Measurements from ENCODE around the gene RNF141.

RNF141 gene

DNA sequence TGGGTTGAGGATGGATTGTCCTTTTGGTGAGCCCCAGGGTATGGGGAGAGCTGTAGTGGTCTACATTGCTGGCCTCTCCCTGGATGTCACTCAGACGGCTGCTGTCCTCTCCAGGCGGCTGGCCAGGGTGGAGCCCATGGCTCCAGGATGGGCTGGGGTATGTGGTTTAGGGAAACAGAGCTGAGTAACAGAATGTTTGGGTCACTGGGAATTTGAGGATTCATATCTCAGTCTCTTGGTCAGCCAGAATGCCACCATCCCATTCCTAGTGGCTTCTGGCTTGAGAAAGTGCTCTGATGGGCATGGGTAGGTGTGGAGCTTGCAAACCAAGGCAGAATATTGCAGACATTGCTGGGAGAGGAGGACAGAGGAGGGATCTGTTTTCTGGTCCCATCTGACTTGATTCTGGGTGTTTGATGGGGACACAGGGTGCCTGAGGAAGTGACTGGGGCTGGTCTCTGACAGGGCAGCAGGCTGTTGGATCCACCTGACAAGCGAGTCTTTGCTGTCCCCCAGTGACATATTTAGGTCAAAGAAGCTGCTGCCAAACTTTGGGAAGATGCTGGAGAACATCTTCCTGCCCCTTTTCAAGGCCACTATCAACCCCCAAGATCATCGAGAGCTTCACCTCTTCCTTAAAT, 44.6 kb downstream of the RNF141 start:
- DNase-seq, result no peak

DNA sequence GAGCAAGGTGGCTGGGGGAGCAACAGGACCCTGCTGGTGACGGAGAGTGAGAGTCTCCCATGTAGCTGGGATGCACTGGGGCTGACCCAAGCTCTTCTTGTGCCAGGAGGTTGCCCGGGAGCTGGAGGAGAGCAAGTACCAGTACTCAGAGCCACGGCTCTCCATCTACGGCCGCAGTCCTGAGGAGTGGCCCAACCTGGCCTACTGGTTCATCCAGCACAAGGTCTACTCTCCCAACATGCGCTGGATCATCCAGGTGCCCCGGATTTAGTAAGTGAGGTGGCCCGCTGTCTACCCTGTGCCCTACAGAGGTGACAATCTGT, 45.6 kb downstream of the RNF141 start:
- no peak for DNase-seq

DNA sequence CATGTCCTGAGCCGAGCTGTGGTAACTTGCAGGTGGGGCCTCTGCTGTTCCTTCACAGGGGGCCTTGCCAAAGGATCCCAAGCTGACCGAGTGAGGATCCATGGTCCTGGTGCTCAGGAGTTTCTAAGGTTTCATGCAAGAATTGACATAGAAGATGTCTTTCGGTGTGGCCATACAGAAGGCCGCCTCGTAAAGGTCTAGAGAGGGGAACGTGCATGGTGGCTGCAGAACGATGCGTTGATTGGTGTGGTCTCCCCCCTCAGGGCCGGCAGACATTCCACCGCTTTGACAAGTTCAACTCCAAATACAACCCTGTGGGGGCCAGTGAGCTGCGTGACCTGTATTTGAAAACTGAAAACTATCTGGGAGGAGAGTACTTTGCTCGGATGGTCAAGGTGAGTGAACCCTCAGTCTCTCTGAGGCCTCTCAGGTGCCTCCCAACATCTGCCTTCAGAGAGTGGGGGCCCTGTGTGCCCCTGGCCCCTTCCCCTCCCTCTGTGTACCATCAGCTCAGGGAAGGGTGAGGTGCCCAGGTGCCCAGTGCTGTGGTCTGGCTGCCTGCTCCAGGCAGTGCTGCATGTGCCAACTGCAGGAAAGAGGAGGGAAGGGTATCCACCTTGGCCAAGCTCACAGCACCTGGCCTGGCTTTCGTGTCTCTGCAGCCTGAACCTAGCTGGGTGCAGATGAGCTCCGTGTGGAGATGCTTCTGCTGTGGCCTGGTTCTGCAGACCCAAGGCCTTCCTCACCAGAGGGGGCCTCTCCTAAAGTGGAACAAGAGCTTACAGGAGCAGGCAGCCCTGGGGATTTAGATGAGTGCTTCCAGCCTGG, 46.1 kb downstream of the RNF141 start:
- DNase-seq, result no peak

DNA sequence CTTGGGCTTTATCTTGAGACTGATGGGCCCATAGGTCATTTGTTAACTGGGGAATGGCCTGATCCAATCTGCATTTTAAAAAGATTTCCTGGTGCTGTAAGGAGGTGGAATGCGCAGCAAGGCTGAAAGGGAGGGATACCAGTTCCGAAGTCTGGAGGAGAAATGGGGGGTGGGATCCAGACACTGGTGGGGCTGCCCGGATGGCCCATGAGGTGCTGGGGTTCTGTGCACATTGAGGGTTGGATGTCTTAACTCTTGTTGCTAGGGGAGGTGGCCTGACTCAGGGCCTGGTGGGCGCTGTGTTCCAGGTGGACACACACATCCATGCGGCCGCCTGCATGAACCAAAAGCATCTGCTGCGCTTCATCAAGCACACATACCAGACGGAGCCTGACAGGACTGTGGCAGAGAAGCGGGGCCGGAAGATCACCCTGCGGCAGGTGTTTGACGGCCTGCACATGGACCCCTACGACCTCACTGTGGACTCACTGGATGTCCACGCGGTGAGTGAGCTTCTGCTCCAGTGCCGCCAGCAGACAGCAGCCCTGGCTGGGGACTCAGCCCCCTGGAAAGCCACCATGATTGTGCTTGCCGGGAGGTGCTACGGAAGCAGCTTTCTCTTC, 47.8 kb downstream of the RNF141 start:
- DNase-seq, result no peak

DNA sequence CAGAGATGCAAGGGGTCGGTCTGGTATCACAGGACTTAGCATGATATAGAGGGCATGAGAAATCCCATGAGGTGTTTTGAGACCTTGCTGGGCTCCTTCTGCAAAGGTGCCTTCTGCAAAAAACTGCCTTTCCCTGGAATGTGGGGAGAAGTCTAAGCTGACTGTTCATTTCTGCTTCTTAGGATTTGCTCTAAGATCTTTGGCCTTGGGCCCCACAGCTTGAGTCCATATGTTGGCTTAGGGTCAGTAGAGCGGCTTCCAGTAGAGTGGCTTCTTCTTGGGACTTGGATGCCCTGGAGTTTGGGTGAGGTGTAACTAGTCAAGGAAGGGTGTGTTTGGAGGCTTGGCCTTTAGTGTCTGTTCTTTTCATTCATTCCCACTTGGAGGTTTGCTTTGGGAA, 48.9 kb downstream of the RNF141 start:
- DNase-seq, result no peak

DNA sequence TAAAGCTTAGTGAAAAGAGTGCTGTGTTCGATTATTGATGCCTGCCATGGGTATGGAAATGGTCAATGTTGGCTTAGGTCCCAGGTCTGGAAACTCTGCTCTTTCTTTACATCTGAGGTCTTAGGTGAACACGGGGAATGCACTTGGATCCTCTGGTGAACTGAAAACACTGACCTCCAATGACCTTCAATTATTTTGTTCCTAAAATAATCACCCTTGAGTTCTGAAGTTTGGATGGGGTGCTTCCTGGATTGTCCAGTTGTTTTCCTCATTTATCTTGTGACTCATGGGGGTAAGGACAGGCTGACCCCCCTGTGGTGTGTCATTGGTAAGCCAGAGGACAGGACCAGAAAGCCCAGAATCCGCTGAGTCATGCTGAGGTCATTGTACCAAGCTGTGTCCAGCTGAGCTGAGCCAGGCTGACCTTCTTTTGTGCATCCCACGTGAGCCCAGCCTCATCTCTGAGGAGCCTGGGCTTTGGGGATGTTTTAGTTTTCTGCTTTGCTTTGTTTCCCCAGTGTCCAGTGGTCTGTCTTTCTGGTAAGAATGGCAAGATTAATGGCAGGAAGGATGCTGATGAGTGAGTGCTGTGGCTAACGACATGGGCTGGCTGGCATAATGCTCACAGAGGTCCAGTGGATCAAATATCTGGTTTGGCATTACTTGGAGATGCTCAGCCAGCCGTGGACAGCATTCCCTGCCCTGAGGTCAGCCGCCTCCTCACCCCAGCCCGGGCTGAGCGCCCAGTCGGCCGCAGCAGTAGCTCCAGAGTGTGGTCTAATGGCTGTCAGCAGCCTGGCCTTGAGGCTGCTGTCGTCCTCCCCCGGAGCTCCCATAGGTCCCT, 50.4 kb downstream of the RNF141 start:
- DNase-seq, result no peak

DNA sequence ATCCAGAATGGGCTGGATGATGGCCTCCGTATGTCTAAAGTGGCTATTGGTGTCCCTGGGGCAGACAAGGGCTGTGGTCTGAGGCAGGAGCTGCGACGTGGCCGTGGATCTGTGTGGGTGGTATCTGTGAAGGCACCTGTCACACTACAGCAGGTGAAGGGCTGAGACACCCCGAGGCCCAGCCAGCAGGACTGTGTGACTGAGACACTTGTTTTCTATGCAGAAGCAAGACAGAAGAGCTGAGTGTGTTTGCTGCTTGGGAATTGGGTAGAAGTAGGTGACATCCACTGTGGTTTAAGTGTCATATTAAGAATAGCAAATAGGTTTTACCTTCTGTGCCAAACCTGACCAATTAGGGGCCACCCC, 51.0 kb downstream of the RNF141 start:
- no peak for DNase-seq

DNA sequence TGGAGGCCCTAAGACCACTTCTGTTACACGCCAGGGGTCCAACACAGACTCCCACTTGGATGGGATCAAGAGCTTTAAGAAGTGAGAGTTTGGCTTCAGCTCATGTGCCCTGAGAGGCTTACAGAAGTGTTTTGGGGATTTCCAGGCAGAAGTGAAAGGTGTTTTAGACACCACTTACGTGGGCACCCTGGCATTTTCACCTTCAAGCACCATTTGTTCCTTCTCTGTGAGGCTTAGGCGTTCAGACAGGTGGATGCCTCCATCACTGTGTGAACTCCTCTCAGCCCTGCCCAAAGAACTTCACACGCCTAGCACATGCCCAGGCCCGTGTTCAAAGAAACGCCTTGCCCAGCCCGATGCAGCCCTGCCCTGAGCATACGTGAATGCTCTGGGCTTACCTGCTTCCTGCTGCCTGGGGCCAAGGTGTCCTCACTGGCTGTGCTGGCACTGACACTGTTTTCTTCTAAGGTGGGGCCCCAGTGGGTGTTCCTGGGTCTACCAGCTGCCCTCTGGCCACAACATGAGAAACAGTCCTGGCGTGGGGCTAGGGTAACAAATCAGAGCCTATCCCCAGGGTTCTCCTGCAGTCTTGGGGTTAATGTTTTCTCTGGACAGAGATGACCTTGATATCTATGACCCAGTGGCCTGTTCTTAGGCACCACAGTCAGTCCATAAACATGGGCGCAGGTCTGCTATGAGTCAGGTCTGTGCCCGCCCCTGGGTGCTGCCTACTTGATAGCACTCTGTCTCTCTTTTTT, 51.9 kb downstream of the RNF141 start:
- DNase-seq, result no peak

DNA sequence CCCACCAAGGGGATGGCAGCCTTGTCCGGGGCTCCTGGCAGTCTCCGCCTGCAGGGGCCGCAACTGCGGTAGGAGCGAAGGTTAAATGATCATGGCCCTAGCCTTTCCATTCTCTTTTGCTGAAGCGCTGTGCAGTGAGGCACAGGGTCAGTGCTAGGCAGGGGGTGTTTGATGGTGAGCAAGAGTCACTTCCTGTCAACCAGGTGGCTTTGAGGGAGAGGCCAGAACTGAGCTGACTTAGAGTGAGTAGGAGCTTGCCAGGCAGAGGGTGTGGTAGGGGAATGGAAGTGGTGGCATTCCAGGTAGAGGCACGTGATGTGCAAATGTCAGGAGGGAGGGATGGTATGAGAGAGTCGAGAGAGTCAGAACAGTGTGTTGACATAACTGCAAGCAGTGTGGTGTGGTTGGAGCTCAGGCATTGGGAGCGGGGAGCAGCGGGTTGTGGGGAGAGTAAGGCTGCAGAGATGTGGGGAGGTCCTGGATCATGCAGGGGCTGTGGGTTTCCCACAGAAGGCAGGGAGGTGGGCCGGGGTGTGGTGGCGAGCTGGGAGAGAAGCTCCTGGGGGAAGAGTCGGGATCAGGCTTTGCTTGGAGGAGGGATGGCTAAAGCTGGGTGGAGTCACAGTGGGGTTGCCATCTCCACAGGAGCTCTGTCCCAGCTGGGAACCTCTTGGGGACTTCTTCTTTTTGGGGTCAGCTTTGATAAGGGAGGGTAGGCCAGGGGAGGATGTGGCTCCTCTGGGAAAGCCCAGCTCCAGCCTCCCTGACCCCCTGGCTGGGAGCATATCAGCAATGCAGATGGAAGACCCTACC, 52.7 kb downstream of the RNF141 start:
- DNase-seq, result no peak

DNA sequence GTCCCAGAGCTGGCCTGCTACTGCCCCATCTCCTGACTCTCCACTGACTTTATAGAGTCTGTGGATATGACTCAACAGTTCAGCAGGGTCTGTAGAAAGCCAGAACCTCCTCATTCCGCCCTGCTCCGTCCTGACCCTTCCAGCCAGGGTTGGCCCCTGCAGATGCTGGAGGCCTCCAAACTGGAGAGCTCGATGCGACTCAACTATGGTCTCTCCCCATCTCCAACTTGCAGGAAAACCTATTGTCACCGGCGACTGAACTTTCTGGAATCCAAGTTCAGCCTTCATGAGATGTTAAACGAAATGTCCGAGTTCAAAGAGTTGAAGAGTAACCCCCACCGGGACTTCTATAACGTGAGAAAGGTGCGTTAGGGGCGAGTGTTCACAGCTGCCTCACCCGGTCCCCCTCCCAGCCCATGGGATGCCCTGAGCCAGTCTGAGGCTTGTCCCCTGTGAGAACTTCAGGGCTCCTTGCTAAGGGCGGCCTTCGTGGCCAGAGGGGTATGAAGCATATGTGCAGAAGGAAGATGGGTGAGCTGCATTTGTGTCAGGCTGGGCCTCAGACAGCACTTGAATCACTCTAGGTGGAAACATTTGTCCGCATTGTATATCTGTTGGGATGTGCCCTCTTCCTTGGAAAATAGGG, 53.9 kb downstream of the RNF141 start:
- DNase-seq, result no peak

DNA sequence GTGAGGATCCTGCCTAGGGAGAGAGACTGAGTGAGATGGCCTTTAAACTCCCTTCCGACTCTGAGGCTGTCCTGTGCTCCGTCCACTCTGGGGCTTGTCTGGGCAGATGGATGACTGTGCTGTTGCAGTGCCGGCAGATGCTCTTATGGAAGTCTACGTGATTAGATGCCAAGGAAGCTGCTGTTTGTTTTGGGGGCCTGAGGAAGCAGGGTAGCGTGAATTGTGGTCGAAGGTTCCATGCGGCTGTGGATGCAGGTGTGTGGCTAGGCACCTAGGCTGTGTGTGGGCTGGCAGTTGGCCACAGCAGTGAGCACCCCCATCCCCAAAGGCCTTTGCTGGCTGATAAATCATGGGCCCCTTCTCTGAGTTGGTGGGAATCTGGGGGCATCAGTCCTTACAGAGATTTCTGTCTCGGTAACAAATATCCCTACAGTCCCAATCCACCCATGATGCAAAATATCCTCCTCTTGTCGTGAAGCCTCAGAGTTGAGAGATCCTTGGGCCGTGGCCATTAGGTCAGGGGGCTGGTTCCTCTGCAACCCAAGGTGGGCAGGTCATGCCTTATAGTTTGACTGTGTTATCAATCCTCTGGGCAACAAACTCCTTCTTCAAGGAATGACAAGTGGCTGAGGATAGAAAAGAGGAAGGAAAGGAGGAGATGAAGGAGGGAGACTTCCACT, 54.7 kb downstream of the RNF141 start:
- DNase-seq, result no peak

DNA sequence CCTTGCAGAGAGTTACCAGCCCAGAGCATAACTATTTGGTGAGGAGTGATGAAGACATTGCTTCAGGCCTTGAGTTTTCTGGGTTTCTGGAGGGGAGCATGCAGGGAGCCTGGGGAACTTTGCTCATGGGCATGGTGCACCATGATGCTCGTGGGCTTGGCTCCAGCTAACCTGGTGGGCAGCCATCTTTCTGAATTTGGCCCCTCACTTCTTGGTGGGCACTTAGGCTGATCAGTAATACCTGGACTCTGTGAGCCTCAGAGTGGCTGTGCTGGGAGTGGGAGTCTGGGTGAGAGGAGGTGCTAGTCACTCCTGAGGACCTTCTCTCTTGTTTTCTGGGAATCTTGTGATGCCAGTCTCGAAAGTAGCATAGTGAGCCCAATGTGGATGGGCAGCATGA, 55.3 kb downstream of the RNF141 start:
- DNase-seq, result no peak

DNA sequence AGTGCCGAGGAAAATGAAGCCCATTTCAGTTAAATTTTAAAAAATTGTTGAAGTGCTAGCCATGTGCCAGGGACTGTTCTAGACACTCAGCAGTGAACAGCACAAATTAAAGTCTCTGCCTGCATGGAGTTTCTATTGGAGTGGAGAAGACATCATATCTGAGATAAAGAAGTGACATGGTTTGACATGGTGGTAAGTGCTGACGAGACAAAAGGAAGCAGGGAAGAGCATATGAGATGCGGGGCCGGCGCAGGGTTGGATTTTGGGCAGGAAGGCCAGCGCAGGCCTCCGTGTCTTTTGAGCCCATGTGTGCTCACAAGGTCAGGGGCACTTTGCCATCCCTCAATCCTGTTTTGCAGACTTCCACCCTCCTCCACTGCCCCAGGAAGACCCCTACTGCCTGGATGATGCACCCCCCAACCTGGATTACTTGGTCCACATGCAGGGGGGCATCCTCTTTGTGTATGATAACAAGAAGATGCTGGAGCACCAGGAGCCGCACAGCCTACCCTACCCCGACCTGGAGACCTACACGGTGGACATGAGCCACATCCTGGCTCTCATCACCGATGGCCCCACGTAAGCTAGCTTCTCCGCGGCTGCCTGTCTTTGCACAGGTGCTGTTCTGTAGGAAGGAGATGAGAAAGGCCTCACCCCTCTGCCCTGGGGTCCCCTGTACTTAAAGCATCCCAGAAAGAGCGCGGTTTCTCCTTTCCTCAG, 56.4 kb downstream of the RNF141 start:
- no peak for DNase-seq

DNA sequence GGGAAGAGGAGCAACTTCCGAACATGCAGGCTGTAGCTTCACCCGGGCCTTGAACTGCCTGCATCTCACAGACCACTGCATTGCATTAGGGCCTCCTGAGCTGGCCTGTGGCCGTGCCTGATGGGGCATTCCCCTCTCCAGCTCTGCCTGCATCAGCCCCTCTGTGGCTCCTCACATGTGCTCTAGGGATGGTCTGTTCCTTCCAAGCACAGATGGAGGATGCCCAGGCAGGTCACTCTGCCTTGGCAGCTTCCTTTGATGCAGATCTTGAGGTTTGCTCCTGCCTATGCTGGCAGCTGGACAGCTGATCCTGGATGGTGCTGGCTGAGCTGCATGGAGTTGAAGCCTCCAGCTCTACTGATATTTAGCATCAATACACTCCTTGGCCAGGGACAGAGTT, 57.4 kb downstream of the RNF141 start:
- DNase-seq, result no peak

DNA sequence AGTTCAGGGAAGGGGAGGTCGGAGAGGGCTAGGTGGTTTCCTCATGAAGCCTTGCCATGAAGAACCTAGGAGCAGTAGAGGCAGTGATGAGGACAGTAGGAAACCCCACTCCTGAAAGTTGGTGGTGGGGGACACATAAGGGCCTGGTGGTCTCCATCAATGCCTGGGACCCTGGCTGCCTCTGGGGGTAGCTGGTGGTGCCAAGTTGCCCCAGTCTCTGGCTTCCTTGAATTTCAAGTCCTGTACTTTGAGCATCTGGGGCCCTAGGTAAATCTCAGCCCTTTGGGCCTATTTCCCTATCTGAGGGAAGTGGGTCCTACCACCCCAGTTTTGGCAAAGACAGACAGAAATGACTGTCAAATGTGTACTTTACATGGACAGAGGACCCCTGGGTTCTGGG, 57.8 kb downstream of the RNF141 start:
- no peak for DNase-seq

DNA sequence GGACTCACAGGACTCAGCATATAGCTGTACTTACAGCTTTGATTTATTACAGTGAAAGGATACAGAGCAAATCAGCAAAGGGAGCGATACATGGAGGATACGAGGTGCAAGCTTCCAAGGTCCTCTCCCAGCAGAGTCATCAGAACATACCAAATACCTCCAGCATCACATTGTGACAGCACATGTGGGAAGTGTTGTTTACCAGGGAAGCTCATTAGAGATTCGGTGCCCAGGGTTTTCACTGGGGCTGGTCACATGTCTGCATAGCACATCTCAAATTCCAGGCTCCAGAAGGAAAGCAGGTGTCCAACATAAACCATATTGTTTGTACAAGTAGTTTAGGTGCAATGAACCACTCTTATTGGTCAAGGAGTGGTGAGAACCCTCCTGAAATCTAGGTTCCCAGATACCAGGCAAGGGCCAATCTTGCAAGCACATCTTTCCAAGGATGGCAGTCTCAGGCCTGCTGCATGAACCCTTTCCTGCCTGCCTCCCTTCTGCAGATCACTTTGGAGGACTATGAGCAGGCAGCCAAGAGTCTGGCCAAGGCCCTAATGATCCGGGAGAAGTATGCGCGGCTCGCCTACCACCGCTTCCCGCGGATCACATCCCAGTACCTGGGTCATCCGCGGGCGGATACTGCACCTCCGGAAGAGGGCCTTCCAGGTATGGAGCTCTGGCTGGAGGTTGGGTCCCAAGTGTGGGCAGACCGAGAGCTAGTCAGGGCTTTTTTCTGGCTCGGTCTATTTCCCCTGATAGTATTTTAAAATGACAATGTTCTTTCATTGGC, 59.2 kb downstream of the RNF141 start:
- DNase-seq, result peak; percentile 5

DNA sequence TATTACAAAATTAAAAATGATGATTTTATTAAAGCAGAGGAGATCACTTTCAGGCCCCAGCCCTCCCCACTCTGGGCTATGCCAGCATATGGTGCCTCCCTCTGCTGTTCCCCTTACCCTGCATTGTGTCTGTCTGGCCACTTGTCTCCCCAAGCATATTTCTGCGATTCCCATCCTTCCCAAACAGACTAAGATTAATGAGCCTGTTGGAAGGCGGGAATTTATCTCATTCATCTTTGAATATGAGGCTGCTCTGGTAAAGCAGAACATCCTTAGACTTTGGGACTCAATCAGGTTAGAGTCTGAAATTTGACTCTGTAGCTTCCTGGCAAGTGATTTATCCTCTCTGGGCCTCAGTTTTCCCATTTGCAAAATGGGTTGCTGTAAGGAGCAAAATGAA, 60.2 kb downstream of the RNF141 start:
- no peak for DNase-seq

DNA sequence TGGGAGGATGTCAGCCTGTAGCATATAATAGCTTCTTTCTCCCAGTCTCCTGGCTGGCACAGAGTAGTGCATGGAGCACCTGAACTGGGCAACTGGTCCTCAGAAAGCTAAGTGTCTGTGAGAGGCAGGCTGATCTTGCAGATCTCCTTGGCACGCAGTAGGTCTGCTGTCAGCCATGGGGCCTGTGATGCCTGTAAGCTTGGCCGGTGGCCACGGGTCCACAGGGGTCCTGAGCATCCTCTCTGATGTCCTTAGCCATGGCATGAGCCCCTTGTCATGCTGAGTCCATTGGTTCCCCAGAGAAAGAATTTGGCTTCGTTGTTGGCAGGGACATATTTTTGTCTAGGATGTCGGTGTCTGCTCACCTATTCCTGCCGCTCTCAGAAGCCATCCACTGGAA, 61.0 kb downstream of the RNF141 start:
- DNase-seq, result no peak

Data from NCI-H2029 treated with DMSO at 0.1 percent for 48 hours (cell line).